LNCAP (cell line): ENCODE results near the gene OR8K5.

Experiments used
- CTCF ChIP-seq: fragments of 450-650 bp; IDR thresholded peaks from 2 replicates; pipeline ENCODE4 v1.5.1; 2017; ENCODE audit warnings: mild to moderate bottlenecking

The OR8K5 gene, protein sequence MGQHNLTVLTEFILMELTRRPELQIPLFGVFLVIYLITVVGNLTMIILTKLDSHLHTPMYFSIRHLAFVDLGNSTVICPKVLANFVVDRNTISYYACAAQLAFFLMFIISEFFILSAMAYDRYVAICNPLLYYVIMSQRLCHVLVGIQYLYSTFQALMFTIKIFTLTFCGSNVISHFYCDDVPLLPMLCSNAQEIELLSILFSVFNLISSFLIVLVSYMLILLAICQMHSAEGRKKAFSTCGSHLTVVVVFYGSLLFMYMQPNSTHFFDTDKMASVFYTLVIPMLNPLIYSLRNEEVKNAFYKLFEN

GRCh38 chr11:56160217-56160616 lies at the start of gene OR8K5:
TSS of gene OR8K5 (minus strand) at chr11:56160317. CDS start at chr11:56160317, 0 bp downstream.
- TF ChIP-seq CTCF = no peak

- no peak for TF ChIP-seq CTCF
Measured at GRCh38 chr11:56207790-56208189, 47.7 kb upstream of the OR8K5 start.

DNA sequence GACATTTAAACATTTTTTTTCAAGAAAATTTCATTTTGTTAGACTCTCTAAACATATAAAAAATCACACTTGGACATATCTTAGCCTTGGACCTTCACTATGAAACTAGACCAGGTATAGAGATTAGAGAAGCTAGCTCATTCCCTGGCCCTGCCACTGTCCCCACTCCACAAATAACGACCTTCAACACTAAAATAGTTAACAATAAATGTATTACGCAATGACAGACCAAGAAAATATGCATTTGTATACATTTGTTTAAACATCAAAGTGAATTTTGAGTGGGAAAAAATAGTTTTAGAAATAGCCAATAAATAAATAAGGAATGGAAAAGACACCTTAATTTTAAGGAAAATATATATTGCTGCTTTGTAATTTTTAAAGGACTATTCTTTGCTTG lies 37.2 kb upstream of the OR8K5 start:
- TF ChIP-seq CTCF = no peak

DNA sequence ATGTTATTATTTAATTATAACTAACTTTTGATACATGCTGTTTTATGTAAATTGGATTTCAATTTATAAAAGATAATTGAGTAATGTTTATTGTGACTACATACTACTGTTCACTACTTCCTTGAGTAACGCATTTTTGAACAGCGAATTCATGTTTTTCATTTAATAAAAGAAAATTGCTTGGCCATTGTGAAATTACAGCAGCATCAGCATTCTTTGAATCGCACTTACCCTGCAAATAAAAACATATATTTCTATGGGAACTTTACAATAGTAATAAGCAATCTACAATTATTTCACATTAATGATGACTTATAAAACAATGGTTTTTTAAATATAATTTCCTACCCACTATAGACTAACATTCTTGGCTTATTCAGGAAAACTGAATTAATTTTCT lies 36.6 kb upstream of the OR8K5 start:
- TF ChIP-seq CTCF = no peak

DNA sequence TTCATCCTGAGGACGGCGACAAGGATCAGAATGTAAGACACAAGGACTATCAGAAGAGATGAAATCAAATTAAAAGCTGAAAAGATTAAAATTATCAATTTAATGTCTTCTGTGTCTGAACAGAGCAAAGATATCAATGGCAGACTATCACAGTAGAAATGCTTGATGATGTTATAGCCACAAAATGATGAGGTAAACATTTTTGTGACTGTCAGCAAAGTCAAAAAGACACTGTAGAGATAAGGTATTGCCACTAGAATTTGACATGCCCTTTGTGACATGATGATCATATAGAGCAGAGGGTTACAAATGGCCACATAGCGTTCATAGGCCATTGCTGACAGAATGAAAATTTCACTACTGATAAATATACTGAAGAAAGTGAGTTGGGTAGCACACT lies 28.5 kb upstream of the OR8K5 start:
- no peak for TF ChIP-seq CTCF

GRCh38 chr11:56183459-56183858 lies 23.3 kb upstream of the OR8K5 start:
- TF ChIP-seq CTCF = no peak

DNA sequence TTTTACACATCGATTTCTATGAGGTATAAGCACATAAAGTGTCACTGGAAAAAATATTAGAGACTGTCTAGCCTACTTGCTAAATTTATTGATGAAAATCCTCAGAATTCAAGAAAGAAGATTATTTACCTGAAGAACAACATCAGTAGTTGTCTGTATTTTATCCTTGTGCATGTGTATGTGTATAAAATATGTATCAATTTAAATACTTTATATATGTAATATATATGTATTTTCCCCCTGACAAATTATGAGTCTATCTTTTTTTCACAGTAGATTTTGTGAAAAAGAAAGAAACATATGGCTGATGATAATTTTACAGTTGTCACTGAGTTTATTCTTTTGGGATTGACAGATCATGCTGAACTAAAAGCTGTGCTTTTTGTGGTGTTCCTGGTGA lies 16.2 kb upstream of the OR8K5 start, which contains the start of gene OR5J2:
Gene OR5J2, plus strand, starts transcription at position 301 of the 400 bp plus-strand sequence. Its CDS starts 0 bp downstream, at position 301.
- no peak for TF ChIP-seq CTCF
